Astrocyte of the spinal cord (primary cell): ENCODE results near the gene NDUFA11.

Source experiments
- DNase-seq: peaks from one replicate; pipeline ENCODE4 v3.0.0; 2011; ENCODE audit warnings: low read depth, low spot score
- H3K4me3 ChIP-seq: 2 replicates; pipeline ENCODE4 v1.5.1; 2011; ENCODE audit warnings: low read depth, mild to moderate bottlenecking, low read length, moderate library complexity
- in situ Hi-C: cut with HindIII; loops from 2 replicates; pipeline ENCODE4 v1.10.0; 2017; ENCODE audit warnings: low sequenced_read_pairs
- TF ChIP-seq, protein P1 (sequence below): IDR thresholded peaks from 2 replicates; pipeline ENCODE4 v1.5.1; 2012; ENCODE audit warnings: low read depth, mild to moderate bottlenecking, low read length, inconsistent platforms

NDUFA11 gene

DNA sequence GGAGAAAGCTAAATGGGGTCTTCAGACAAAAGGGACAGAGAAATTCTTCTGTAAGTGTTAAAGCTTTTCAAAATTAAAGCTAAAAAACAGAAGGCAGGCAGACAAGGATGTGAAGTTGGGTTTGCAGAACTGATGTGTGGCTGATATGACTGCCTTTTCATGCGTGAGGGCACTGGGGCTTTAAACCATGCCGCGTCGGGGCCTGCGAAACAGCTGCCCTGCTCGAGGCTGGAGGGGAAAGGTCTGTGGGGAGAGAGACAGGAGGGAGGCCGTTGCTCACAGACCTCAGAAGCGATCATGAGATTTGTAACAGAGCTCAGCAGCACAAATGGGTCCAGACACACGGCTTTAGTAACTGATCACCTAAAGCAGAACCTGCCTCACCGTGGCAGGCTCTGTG lies 34.0 kb upstream of the NDUFA11 start:
- in situ Hi-C loops: no loop called here
- TF ChIP-seq, protein P1, sequence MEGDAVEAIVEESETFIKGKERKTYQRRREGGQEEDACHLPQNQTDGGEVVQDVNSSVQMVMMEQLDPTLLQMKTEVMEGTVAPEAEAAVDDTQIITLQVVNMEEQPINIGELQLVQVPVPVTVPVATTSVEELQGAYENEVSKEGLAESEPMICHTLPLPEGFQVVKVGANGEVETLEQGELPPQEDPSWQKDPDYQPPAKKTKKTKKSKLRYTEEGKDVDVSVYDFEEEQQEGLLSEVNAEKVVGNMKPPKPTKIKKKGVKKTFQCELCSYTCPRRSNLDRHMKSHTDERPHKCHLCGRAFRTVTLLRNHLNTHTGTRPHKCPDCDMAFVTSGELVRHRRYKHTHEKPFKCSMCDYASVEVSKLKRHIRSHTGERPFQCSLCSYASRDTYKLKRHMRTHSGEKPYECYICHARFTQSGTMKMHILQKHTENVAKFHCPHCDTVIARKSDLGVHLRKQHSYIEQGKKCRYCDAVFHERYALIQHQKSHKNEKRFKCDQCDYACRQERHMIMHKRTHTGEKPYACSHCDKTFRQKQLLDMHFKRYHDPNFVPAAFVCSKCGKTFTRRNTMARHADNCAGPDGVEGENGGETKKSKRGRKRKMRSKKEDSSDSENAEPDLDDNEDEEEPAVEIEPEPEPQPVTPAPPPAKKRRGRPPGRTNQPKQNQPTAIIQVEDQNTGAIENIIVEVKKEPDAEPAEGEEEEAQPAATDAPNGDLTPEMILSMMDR: no peak
- DNase-seq: no peak
- H3K4me3 ChIP-seq: no peak overlapping the region

DNA sequence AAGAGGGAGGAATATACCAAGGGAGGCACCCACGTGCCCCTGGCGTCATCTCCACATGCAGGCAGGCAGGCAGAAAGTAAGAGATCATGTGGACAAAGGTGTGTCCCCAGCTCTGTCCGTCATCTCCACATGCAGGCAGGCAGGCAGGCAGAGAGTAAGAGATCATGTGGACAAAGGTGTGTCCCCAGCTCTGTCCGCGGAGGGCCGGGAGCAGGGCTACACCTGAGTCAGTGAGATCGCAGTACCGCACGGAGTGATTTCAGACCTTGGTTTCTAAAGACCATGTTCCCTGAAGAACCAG lies 32.7 kb upstream of the NDUFA11 start:
- in situ Hi-C loops: no loop called here
- no peak overlapping the region for H3K4me3 ChIP-seq
- TF ChIP-seq, protein P1: no peak

DNA sequence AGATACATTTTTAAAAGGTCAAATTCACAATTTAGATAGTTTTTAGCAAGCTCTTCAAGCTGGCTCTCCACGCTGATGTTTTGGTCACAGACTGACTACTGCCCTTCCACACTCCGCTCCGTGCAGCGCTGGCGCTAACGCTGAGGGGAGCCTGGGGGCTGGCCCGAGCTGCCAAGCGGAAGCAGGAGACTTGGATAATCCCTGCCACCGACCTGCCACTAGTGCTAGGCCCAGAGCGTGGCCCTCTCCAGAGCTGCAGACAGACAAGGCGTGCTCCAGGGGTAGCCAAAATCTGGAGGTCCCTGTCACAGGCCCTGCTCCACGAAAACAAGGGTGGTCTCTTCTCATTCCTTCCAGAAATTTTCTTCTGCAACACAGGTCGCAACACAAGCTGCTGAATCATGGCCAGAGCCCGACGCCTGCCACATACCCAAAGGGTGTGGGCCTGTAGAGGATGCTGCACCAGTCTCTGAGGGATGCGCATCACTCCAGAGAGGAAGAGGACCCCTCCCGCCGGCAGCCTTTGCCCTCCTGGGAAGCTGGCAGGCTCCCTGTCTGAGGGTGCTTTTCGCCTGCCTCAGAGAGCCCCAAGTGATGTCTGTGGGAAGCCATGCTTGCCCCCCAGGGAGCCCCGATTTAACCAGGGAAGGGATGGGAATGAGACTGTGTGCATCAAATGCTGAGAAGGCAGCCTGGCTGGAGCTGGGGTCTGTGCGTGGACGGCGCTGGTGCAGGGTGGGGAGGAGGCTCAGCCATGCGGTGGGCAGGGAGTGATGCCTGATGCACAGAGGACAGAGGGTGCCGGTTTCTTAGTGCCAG lies 32.1 kb upstream of the NDUFA11 start:
- DNase-seq: no peak
- H3K4me3 ChIP-seq: no peak overlapping the region
- TF ChIP-seq, protein P1: no peak
- in situ Hi-C loops: no loop called here

More for the DNA sequence above, 32.7 kb upstream of the NDUFA11 start:
- DNase-seq: no peak

DNA sequence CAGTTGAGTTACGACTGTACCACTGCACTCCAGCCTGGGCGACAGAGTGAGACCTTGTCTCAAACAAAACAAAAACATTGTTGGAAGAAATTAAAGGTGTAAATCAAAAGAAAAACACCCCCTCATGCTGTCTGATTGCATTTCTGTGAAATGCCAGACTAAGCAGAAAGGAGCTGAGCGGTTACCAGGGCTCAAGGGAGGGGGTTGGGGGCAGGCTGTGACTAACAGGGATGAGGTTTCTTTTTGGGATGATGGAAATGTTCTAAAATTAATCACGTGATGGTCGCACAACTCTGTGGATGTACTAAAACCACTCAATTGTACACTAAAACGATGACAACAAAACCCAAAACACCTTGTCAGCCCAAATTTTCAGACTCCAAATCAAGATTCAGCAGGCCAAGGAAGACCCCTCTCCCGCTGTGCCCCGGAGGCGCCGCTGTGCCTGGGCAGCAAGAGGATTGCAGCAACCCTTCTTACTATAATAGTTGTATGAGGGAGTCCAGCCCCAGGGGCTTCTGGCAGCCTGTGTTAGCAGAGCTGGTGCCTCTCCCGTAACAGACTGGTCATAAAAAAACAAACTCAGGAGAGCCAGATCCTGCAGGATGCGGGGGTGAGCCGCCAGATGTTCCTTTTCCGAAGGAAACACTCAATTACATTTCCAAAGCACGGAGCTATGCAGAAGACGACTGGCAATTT lies 31.3 kb upstream of the NDUFA11 start:
- peak; percentile 50 for DNase-seq
- TF ChIP-seq, protein P1: no peak
- in situ Hi-C loops: no loop called here
- no peak overlapping the region for H3K4me3 ChIP-seq

DNA sequence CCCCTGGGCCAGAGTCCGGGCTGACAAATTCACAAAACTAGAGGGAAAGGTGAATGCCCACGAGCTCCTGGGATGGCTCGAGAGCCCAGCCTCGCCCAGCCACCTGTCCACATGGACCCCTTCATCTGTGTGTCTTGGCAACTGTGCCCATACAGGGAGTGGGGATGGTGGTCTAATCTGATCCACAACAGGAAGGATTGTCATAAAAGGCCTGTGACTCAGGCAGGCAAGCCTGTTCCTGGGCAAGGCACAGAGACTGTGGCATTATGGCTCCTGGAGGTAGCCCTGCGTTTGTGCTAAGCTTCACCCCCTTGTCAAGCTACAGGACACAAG lies 30.4 kb upstream of the NDUFA11 start:
- H3K4me3 ChIP-seq: no peak overlapping the region
- in situ Hi-C loops: no loop called here
- TF ChIP-seq, protein P1: no peak
- no peak for DNase-seq

DNA sequence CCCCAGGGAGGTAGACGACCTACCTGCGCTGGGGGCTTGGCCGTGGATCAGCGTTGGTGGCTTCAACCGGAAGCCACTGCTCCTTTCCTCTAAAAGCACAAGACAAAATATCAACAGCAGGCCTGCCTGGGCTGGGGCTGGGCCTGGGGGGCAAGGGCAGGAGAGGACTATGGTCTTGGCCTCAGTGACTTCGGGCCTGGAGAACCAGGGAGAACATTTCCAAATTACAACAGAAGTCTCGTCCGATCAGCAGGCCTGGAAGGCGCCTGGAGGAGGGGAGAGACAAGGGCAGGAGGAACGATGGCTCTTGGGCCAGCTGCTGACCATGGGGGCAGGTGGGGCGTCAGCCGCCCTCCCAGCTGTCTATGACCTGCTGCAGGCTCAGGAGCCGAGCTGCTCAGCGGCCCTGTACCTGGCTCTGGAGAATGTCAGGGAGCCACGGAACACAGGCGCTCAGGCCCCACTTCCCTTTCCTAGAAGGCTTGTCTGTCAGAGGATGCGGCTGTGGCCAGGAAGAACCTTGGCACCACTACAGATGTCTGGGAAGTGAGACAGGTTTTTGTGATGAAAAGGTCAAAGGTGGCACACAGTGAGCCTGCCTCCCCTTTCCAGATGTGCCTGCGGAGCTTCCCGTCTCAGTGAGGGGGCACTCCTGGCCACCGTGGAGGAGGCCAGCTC lies 29.9 kb upstream of the NDUFA11 start:
- DNase-seq: no peak
- no peak overlapping the region for H3K4me3 ChIP-seq
- in situ Hi-C loops: no loop called here
- TF ChIP-seq, protein P1: no peak
